Adrenal gland (tissue), 5 donors: ENCODE measurements around the gene OR56A1.

Experiments
- CTCF ChIP-seq, 6 experiments: fragments of 450-650 bp in 4 of 6; fragments of 200-600 bp in 2 of 6; sonication (generic) in 1 of 6; IDR thresholded peaks; 1 replicate in 5 of 6; 2 replicates in 1 of 6; pipeline versions ENCODE4 v1.5.1 to v1.8.0; 2016 to 2021; ENCODE audit warnings: antibody characterized with exemption in 6 of 6, mild to moderate bottlenecking in 2 of 6, moderate library complexity in 1 of 6
- POLR2A ChIP-seq, 2 donors: fragments of 450-650 bp; IDR thresholded peaks; one replicate each; pipeline ENCODE4 v1.6.1; 2017; ENCODE audit warnings: antibody characterized with exemption in 2 of 2, mild to moderate bottlenecking in 2 of 2, moderate library complexity in 1 of 2
- donor health status: DM: no; HTN: no; CAD: no.

GRCh38 chr11:6055569-6055968, 25.0 kb upstream of the OR56A1 start:
- TF ChIP-seq CTCF (IDR thresholded peaks at IDR 0.05) (no peak), POLR2A (IDR thresholded peaks at IDR 0.05) (no peak)
